HEK293 (cell line): Measurements from ENCODE around the gene MYO7B.

Source experiments
- BCL11A ChIP-seq: fragments of 450-650 bp; formaldehyde crosslinking; IDR thresholded peaks from 2 replicates; pipeline ENCODE4 v1.5.1; 2016; ENCODE audit warnings: low read depth, missing biosample characterization, missing genetic modification characterization
- HOXA7 ChIP-seq: sonication (generic); formaldehyde crosslinking; IDR thresholded peaks from 2 replicates; pipeline ENCODE4 v1.8.1; 2022; ENCODE audit warnings: missing genetic modification reagents, borderline replicate concordance
- PRDM10 ChIP-seq: fragments of 450-650 bp; formaldehyde crosslinking; IDR thresholded peaks from 2 replicates; pipeline ENCODE4 v1.5.1; 2016; ENCODE audit warnings: missing biosample characterization, missing genetic modification characterization
- TF ChIP-seq, protein P1 (sequence below): fragments of 450-650 bp; formaldehyde crosslinking; IDR thresholded peaks from 2 replicates; pipeline ENCODE4 v1.5.1; 2016; ENCODE audit warnings: missing biosample characterization, missing genetic modification characterization
- TF ChIP-seq, protein P2 (sequence below): fragments of 450-650 bp; formaldehyde crosslinking; IDR thresholded peaks from 2 replicates; pipeline ENCODE4 v1.5.1; 2016; ENCODE audit warnings: missing biosample characterization, missing genetic modification characterization, low read depth

DNA sequence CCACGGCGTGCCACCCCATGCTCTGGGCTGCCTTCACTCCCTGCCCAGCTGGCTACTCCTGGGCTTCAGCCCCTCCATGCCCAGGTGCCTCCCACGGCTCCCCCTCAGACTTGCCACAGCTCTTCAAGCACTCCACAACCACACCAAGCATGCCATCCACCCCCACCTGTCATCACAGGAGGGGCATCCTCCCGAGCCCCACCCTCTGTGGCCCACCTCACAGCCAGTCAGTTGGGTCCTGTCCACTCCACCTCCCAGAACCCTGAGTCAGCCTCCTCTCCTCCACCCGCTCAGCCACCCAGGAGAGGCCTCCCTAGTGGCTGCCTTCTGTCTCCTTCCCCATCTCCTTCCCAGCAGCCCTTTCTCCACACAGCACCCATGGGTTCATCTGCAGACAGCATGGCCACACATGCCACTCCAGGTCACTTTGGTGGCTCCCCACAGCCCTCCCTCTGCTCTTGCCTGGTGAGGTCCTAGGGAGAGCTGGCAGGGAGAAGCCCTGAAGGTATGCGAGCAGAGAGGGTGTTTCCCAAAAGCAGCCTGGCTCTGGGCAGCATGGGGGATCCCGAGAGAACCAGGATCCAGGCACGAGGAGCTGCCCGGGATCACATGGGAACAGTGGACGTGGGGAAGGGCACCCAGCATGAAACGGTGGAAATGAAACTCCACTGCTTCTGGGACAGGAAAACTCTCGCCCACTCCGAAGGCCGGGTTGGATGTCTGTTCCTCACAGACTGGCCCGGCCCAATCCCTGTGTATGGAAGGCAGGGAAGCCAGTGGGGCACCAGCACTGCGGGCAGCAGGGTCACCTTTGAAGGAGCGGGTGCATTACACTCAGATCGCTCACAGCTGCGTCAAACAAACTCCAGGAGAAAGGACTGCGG is 137.1 kb downstream of the MYO7B start:
- TF ChIP-seq, protein P1, sequence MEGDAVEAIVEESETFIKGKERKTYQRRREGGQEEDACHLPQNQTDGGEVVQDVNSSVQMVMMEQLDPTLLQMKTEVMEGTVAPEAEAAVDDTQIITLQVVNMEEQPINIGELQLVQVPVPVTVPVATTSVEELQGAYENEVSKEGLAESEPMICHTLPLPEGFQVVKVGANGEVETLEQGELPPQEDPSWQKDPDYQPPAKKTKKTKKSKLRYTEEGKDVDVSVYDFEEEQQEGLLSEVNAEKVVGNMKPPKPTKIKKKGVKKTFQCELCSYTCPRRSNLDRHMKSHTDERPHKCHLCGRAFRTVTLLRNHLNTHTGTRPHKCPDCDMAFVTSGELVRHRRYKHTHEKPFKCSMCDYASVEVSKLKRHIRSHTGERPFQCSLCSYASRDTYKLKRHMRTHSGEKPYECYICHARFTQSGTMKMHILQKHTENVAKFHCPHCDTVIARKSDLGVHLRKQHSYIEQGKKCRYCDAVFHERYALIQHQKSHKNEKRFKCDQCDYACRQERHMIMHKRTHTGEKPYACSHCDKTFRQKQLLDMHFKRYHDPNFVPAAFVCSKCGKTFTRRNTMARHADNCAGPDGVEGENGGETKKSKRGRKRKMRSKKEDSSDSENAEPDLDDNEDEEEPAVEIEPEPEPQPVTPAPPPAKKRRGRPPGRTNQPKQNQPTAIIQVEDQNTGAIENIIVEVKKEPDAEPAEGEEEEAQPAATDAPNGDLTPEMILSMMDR (tag by site-specific recombination), result no peak
- TF ChIP-seq BCL11A (tag by site-specific recombination), result no peak
- TF ChIP-seq, protein P2, sequence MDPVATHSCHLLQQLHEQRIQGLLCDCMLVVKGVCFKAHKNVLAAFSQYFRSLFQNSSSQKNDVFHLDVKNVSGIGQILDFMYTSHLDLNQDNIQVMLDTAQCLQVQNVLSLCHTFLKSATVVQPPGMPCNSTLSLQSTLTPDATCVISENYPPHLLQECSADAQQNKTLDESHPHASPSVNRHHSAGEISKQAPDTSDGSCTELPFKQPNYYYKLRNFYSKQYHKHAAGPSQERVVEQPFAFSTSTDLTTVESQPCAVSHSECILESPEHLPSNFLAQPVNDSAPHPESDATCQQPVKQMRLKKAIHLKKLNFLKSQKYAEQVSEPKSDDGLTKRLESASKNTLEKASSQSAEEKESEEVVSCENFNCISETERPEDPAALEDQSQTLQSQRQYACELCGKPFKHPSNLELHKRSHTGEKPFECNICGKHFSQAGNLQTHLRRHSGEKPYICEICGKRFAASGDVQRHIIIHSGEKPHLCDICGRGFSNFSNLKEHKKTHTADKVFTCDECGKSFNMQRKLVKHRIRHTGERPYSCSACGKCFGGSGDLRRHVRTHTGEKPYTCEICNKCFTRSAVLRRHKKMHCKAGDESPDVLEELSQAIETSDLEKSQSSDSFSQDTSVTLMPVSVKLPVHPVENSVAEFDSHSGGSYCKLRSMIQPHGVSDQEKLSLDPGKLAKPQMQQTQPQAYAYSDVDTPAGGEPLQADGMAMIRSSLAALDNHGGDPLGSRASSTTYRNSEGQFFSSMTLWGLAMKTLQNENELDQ (tag by site-specific recombination), result no peak
- no peak for TF ChIP-seq PRDM10 (tag by site-specific recombination)
- no peak for TF ChIP-seq HOXA7
